Muscle of leg (tissue), 11 donors: Measurements from ENCODE around the gene ELAPOR2. TPM values are rescaled to one million over a fixed set of nuclear protein-coding genes. Genes with fewer than 3 reads are reported as not detected.
"Not testable (repeated sequence)": the region's sequence is repeated elsewhere in the genome, so short reads cannot be mapped to it uniquely, and the experiment has no call there.

ENCODE experiments used
- DNase-seq: peaks from one replicate; pipeline ENCODE4 v3.0.0; 2013
- H3K27ac ChIP-seq: one replicate; pipeline ENCODE4 v1.5.1; 2013; ENCODE audit warnings: mild to moderate bottlenecking, low read length, control low read depth
- H3K27me3 ChIP-seq: one replicate; pipeline ENCODE4 v1.6.1; 2013; ENCODE audit warnings: low read length; ENCODE audit not compliant: control insufficient read depth, insufficient read depth
- H3K36me3 ChIP-seq: one replicate; pipeline ENCODE4 v1.6.1; 2013; ENCODE audit warnings: low read length; ENCODE audit not compliant: control insufficient read depth, insufficient read depth
- H3K4me1 ChIP-seq: one replicate; pipeline ENCODE4 v1.6.1; 2013; ENCODE audit warnings: low read length; ENCODE audit not compliant: control insufficient read depth, insufficient read depth
- H3K4me3 ChIP-seq: one replicate; pipeline ENCODE4 v1.5.1; 2013; ENCODE audit warnings: low read length, control low read depth
- H3K9me3 ChIP-seq: replicated peaks from 2 replicates; pipeline ENCODE4 v1.6.1; 2013; ENCODE audit warnings: low read depth, low read length; ENCODE audit not compliant: control insufficient read depth
- WGBS: methylation state at CpG from one replicate; pipeline ENCODE4 v1.1.5; 2013; ENCODE audit warnings: missing lambda C conversion rate; ENCODE audit not compliant: insufficient coverage; 5-methylcytosine and 5-hydroxymethylcytosine counted together
- polyA plus RNA-seq, 8 donors: library from polyadenylated mRNA; unstranded; fragments of 120-200 nt; gene quantifications; one replicate each; pipeline versions ENCODE4 v1.2.1 to v1.2.3, GENCODE V29; 2013; ENCODE audit warnings: inconsistent platforms in 1 of 8, low replicate concordance in 1 of 8; ENCODE audit not compliant: insufficient read length in 8 of 8, insufficient read depth in 1 of 8
- total RNA-seq: library from RNA; stranded (reverse); fragments of 120-200 nt; gene quantifications from one replicate; pipeline ENCODE4 v1.2.4, GENCODE V29; 2013

ELAPOR2 gene
- total and polyA plus RNA-seq, 9 donors: 3.4 to 8.2 (median 6.1) TPM

DNA sequence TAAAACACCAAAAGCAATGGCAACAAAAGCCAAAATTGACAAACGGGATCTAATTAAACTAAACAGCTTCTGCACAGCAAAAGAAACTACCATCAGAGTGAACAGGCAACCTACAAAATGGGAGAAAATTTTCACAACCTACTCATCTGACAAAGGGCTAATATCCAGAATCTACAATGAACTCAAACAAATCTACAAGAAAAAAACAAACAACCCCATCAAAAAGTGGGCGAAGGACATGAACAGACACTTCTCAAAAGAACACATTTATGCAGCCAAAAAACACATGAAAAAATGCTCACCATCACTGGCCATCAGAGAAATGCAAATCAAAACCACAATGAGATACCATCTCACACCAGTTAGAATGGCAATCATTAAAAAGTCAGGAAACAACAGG lies 14.7 kb downstream of the ELAPOR2 start:
- not testable (repeated sequence) for H3K36me3 ChIP-seq, H3K9me3 ChIP-seq, H3K4me3 ChIP-seq, H3K4me1 ChIP-seq, DNase-seq, H3K27ac ChIP-seq, H3K27me3 ChIP-seq
- WGBS: no CpG with 5 or more reads among the region's 2 CpGs

DNA sequence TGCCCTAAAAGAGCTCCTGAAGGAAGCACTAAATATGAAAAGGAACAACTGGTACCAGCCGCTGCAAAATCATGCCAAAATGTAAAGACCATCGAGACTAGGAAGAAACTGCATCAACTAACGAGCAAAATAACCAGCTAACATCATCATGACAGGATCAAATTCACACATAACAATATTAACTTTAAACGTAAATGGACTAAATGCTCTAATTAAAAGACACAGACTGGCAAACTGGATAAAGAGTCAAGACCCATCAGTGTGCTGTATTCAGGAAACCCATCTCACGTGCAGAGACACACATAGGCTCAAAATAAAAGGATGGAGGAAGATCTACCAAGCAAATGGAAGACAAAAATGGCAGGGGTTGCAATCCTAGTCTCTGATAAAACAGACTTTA lies 17.9 kb downstream of the ELAPOR2 start:
- H3K4me3 ChIP-seq, H3K9me3 ChIP-seq, H3K27ac ChIP-seq, H3K27me3 ChIP-seq, H3K36me3 ChIP-seq, H3K4me1 ChIP-seq, DNase-seq: not testable (repeated sequence)
- WGBS: 86% methylated on average over 1 of the region's 5 CpGs

DNA sequence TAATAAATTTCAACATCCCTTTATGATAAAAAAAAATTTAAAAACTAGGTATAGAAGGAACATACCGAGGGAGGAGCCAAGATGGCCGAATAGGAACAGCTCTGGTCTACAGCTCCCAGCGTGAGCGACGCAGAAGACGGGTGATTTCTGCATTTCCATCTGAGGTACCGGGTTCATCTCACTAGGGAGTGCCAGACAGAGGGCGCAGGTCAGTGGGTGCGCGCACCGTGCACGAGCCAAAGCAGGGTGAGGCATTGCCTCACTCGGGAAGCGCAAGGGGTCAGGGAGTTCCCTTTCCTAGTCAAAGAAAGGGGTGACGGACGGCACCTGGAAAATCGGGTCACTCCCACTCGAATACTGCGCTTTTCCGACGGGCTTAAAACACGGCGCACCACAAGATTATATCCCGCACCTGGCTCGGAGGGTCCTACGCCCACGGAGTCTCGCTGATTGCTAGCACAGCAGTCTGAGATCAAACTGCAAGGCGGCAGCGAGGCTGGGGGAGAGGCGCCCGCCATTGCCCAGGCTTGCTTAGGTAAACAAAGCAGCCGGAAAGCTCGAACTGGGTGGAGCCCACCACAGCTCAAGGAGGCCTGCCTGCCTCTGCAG lies 19.7 kb downstream of the ELAPOR2 start:
- not testable (repeated sequence) for H3K27ac ChIP-seq, H3K36me3 ChIP-seq, H3K27me3 ChIP-seq, H3K4me1 ChIP-seq, DNase-seq, H3K9me3 ChIP-seq
- 100% methylated on average over 7 of the region's 34 CpGs for WGBS
- peak overlapping the region; percentile 19 for H3K4me3 ChIP-seq

DNA sequence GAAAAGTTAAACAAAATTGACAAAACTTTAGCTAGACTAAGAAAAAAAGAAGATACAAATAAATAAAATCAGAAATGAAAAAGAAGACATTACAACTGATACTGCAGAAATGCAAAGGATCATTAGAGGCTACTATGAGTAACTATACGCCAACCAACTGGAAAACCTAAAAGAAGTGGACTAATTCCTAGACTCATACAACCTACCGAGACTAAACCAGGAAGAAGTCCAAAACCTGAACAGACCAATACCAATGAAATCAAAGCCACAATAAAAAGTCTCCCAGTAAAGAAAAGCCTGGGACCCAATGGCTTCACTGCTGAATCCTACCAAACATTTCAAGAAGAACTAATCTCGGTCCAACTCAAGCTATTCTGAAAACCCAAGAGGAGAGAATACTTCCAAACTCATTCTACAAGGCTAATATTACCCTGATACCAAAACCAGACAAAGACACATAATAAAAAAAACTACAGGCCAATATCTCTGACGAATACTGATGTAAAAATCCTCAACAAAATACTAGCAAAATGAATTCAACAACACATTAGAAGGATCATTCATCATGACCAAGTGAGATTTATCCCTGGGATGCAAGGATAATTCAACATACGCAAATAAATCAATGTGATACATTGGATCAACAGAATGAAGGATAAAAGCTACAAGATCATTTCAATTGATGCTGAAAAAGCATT lies 20.3 kb downstream of the ELAPOR2 start:
- no peaks in the 10 kb centered on the region for H3K36me3 ChIP-seq
- H3K4me1 ChIP-seq: no peaks in the 10 kb centered on the region
- no peaks in the 10 kb centered on the region for H3K9me3 ChIP-seq
- WGBS: 57% methylated on average over 1 of the region's 5 CpGs
- H3K27ac ChIP-seq: no peak overlapping the region
- H3K27me3 ChIP-seq: no peaks in the 10 kb centered on the region
- peak overlapping the region; percentile 19 for H3K4me3 ChIP-seq
- no peak for DNase-seq

DNA sequence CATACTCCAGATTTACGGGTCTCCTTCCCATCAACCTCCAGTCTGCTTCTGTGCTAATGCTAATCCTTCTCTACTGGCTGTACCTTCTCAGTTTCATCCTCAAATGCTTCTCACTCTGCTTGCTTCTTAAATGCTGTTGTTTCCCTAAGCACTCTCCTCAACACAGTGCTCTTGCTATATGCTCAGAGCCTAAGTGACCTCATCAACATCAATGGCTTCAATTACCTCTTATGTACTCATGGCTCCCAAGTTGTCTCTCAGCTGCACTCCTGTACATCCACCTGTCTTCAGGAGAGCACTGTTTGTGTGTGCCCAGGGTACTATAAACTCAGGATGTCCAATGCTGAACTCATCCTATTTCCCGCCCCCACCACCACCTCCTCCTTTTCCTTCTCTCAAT lies 22.5 kb downstream of the ELAPOR2 start:
- Histone ChIP-seq H3K4me3 (no peak overlapping the region), H3K4me1 (no peaks in the 10 kb centered on the region), H3K27ac (no peak overlapping the region), H3K27me3 (no peaks in the 10 kb centered on the region), H3K36me3 (no peaks in the 10 kb centered on the region), H3K9me3 (no peaks in the 10 kb centered on the region)
- DNase-seq: no peak
- WGBS: 95% methylated on average over 1 of the region's 2 CpGs

DNA sequence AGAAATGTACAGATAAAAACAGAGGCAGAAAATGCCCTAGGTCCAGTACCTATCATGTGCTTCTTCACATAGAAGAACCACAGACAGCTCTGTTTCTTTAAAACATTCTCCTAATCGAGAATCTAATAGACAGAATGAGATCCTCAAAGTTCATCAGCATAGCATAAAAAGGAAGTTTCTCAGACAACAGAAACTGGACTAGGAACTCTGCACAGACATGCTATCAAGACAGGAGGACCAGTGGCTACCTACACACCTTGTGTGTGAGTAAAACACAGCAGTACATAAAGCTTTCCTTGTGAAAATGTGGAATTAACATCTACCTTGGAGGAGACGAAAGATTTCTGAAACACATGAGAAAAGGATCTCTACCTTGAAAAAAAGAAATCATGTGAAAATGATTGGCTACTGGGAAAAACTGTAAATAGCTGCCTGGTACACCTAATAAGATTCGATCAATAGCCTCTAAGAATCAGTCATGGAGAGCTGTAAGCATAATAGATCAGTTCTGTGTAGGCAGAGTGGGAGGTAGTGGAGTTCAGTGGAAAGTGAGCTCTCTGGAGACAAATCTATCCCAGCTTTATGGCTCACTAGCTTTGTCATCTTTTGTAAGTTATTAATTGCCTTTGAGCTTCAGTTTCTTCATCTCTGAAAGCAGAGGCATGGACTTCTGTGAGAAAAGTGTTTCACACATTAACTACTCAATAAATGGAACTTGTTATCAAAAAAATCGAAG lies 26.7 kb downstream of the ELAPOR2 start:
- Histone ChIP-seq H3K27ac (no peak overlapping the region), H3K4me1 (no peaks in the 10 kb centered on the region), H3K4me3 (no peak overlapping the region), H3K9me3 (no peaks in the 10 kb centered on the region), H3K36me3 (no peaks in the 10 kb centered on the region), H3K27me3 (no peaks in the 10 kb centered on the region)
- no peak for DNase-seq
- WGBS: 83% methylated on average over 1 of the region's 4 CpGs

DNA sequence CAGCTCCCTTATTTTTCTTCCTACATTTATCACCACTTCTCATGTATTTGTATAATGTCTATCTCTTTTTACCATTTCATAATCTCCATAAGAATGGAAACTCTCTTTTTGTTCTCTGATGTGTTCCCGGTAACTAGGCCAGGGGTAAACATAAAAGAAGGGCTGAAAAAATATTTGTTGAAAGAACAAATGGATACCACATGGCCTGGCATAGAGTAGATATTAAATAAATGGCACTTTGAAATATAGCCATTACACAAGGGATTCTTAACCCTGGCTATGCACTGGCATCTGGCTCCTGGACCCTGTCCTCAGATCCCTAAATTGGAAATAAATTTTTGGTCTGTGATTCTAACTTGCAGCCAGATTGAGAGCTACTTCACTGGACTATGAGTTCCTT lies 30.4 kb downstream of the ELAPOR2 start:
- Histone ChIP-seq H3K4me3 (no peak overlapping the region), H3K4me1 (no peaks in the 10 kb centered on the region), H3K27me3 (no peaks in the 10 kb centered on the region), H3K9me3 (no peaks in the 10 kb centered on the region), H3K27ac (no peak overlapping the region), H3K36me3 (no peaks in the 10 kb centered on the region)
- no peak for DNase-seq
- no CpG with 5 or more reads among the region's 1 CpG for WGBS

DNA sequence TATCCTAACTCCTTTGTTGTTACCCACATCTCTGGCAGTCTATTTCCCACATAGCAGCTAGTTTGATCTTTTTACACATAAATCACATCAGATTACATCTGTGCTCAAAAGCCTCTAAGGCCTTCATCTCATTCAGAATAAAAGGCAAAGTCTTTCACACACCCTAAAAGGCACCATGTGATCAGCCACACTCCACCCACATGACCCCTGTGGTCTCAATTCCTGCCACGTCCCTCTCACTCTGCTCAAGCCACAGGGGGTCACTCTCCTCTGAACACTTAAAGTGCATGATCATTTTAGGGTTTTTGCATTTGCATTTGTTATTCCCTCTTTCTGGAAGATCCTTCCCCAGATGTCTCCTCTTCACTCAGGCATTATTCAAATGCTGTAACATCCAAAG lies 30.8 kb downstream of the ELAPOR2 start:
- 42% methylated on average over 1 of the region's 1 CpG for WGBS
- Histone ChIP-seq H3K9me3 (no peaks in the 10 kb centered on the region), H3K27ac (no peak overlapping the region), H3K4me3 (no peak overlapping the region), H3K27me3 (no peaks in the 10 kb centered on the region), H3K4me1 (no peaks in the 10 kb centered on the region), H3K36me3 (no peaks in the 10 kb centered on the region)
- no peak for DNase-seq

DNA sequence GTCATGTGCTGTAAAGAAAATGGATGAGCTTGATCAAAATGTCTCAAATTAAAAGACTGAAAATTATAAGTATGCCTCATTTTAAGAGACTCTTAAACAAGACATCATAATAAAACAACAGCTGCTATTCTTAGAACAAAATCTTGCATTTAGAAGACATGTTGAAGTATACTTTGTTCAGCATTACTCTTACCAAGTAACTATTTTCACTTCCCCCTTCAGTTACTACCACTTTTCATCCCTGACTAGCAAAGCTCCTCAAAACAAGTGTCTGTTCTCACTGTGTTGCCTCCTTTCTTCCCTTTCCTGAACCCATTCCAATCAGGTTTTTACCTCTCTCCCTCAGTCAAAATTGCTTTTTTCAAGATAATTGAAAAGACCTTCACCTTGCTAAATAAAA lies 31.6 kb downstream of the ELAPOR2 start:
- no peaks in the 10 kb centered on the region for H3K27me3 ChIP-seq
- H3K27ac ChIP-seq: no peak overlapping the region
- no peaks in the 10 kb centered on the region for H3K4me1 ChIP-seq
- no peak overlapping the region for H3K4me3 ChIP-seq
- no peaks in the 10 kb centered on the region for H3K9me3 ChIP-seq
- H3K36me3 ChIP-seq: no peaks in the 10 kb centered on the region
- no peak for DNase-seq

DNA sequence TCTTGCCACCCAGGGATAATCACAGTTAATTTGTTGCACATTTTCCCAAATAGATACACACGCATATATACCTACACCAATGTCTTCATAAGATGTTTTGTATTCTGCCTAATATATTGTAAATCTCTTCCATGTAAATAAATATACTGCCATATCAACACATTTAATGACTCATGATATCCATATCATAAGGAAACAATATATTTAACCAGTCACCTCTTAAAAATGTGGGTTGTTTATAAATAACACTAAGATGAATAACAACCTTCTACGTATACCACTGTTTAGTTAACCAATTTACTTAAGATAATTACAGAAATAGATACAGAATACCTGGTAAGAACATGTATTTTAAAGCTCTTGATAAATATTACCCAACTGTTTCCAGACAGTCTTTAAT lies 38.2 kb downstream of the ELAPOR2 start:
- Histone ChIP-seq H3K36me3 (no peaks in the 10 kb centered on the region), H3K27me3 (no peaks in the 10 kb centered on the region), H3K27ac (no peak overlapping the region), H3K9me3 (no peaks in the 10 kb centered on the region), H3K4me1 (no peaks in the 10 kb centered on the region), H3K4me3 (no peak overlapping the region)
- no peak for DNase-seq
- no CpG with 5 or more reads among the region's 2 CpGs for WGBS
